K562 treated with DMSO at 1 percent for 4 hours (cell line): Measurements from ENCODE around the gene ZNF394. TPM values are rescaled to one million over a fixed set of nuclear protein-coding genes. Genes with fewer than 3 reads are reported as not detected.

Source experiments
- total RNA-seq: library from RNA; unstranded; fragments of 300-600 nt; gene quantifications from 2 replicates; pipeline ENCODE4 v1.2.3, GENCODE V29; 2022; ENCODE audit not compliant: insufficient read depth

ZNF394 gene
- total RNA-seq = 24.1 and 26.5 TPM in 2 replicates

GRCh38 chr7:99499721-99500636, at the start of gene ZNF394:
Gene ZNF394, minus strand, starts transcription at chr7:99500281. Its CDS starts 188 bp downstream, at chr7:99500093.

DNA sequence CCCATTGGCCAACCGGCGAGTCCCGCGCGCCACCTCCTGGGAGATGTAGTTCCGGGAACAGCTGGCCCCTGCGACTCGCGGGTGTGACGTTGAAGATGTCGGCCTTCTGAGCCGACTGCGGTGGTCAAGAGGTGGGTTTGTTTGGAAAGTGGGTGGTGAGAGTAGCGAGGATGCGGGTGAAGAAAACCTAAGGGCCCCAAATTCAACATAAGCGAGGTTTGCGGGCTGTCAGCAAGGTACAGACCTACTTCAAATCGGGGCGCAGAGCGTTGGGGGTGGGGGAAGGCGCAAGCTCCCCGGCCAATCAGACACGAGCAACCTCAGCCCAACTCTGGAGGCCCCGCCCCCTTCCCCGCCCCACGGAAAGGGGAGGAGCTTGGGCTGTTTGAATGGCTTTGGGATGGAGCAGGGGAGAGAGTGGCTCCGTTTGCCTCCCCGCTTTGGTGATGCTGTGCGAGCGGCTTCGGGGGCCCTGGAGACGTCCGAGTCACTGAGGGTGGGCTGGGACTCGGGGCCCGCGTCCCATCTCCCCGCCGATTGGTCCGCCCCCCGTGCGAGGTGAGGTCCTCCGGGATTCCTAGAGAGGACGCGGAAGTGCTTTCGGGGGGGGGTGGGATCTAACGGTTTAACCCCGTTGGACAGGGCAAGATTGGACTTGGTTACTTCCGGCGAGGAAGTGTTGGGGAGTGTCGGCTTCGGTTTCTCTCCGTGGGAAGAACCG, 4.7 kb upstream of the ZNF394 start, which contains the start of gene ZKSCAN5:
TSS of gene ZKSCAN5 (plus strand) at position 60 of the 721 bp plus-strand sequence. CDS start 1,383 bp downstream, outside the sequence.

GRCh38 chr7:99472561-99473314, 27.3 kb downstream of the ZNF394 start, which contains the start of gene ZNF789:
Gene ZNF789, plus strand, starts transcription at chr7:99472890. Its CDS starts 3,567 bp downstream, at chr7:99476457.

Other genes starting within 250 kb of the ZNF394 start
- not detected in 2 replicates for gene MYH16, start 227.4 kb downstream of the ZNF394 start, total RNA-seq
- 111 and 120 TPM in 2 replicates for gene ARPC1A, start 174.4 kb downstream of the ZNF394 start, total RNA-seq
- gene ARPC1B, start 125.6 kb downstream of the ZNF394 start, total RNA-seq = 694 and 695 TPM in 2 replicates
- gene PDAP1, start 91.7 kb downstream of the ZNF394 start, total RNA-seq = 150 and 157 TPM in 2 replicates
- 247 and 258 TPM in 2 replicates for gene BUD31, start 91.3 kb downstream of the ZNF394 start, total RNA-seq
- 11.9 TPM in 2 replicates for gene PTCD1, start 61.5 kb downstream of the ZNF394 start, total RNA-seq
- 65.7 and 79.4 TPM in 2 replicates for gene CPSF4, start 61.3 kb downstream of the ZNF394 start, total RNA-seq
- gene ATP5MF, start 34.1 kb downstream of the ZNF394 start, total RNA-seq = 1,122 and 1,257 TPM in 2 replicates
- 11.5 and 14.3 TPM in 2 replicates for gene ZNF789, start 27.4 kb downstream of the ZNF394 start, total RNA-seq
- 13.7 and 14.3 TPM in 2 replicates for gene ZKSCAN5, start 4.4 kb upstream of the ZNF394 start, total RNA-seq
- gene FAM200A, start 51.8 kb upstream of the ZNF394 start, total RNA-seq = 5.7 and 5.8 TPM in 2 replicates
- 56.3 and 64.4 TPM in 2 replicates for gene ZNF655, start 58.4 kb upstream of the ZNF394 start, total RNA-seq
- not detected in 2 replicates for gene TMEM225B, start 98.0 kb upstream of the ZNF394 start, total RNA-seq
- 8.7 and 9.4 TPM in 2 replicates for gene ZSCAN25, start 116.7 kb upstream of the ZNF394 start, total RNA-seq
- 2.3 and 4.0 TPM in 2 replicates for gene CYP3A5, start 179.7 kb upstream of the ZNF394 start, total RNA-seq
- not detected in 2 replicates for gene CYP3A7, start 234.9 kb upstream of the ZNF394 start, total RNA-seq